ENCODE results near the gene IL17REL. TPM values are rescaled to one million over a fixed set of nuclear protein-coding genes. Genes with fewer than 3 reads are reported as not detected.
A peak's percentile ranks its signal among the peaks of the same experiment; 100 is the strongest.

Gene IL17REL
- 0.04 TPM in 1 of 2 replicates, not detected in the other for total RNA-seq (2014; rRNA removed; shearing (Covaris generic))

GRCh38 chr22:50012211-50013181, at the start of gene IL17REL:
TSS of gene IL17REL (minus strand) at chr22:50012765. CDS start at chr22:50012646, 119 bp downstream.
- no peaks in the 10 kb centered on the region for H3K36me3 ChIP-seq (replicated peaks; ENCODE audit: control insufficient read depth, insufficient read depth, low read length)
- H3K27me3 ChIP-seq (ENCODE audit: control insufficient read depth, insufficient read depth, low read length), result peaks cover 44% of the 10 kb centered on the region
- peak; percentile 86 for DNase-seq
- no peak within 1 kb of the TSS for H3K4me3 ChIP-seq (ENCODE audit: insufficient read depth, low read depth, low read length)

GRCh38 chr22:50061824-50062355, 49.3 kb upstream of the IL17REL start:
- DNase-seq, result peak; percentile 67
- Histone ChIP-seq H3K36me3 (replicated peaks; ENCODE audit: control insufficient read depth, insufficient read depth, low read length) (no peaks in the 10 kb centered on the region), H3K4me3 (ENCODE audit: insufficient read depth, low read depth, low read length) (no peak overlapping the region), H3K27me3 (ENCODE audit: control insufficient read depth, insufficient read depth, low read length) (peaks cover 15% of the 10 kb centered on the region)

GRCh38 chr22:50061141-50061823, 48.7 kb upstream of the IL17REL start:
- peak; percentile 54 for DNase-seq
- Histone ChIP-seq H3K27me3 (ENCODE audit: control insufficient read depth, insufficient read depth, low read length) (peaks cover 17% of the 10 kb centered on the region), H3K4me3 (ENCODE audit: insufficient read depth, low read depth, low read length) (no peak overlapping the region), H3K36me3 (replicated peaks; ENCODE audit: control insufficient read depth, insufficient read depth, low read length) (no peaks in the 10 kb centered on the region)

GRCh38 chr22:50060441-50061140, 48.0 kb upstream of the IL17REL start:
- H3K27me3 ChIP-seq (ENCODE audit: control insufficient read depth, insufficient read depth, low read length), result peaks cover 17% of the 10 kb centered on the region
- DNase-seq, result peak; percentile 79
- no peaks in the 10 kb centered on the region for H3K36me3 ChIP-seq (replicated peaks; ENCODE audit: control insufficient read depth, insufficient read depth, low read length)
- no peak overlapping the region for H3K4me3 ChIP-seq (ENCODE audit: insufficient read depth, low read depth, low read length)

- DNase-seq, result no peak
- H3K27me3 ChIP-seq (ENCODE audit: control insufficient read depth, insufficient read depth, low read length), result peaks cover 17% of the 10 kb centered on the region
- no peaks in the 10 kb centered on the region for H3K36me3 ChIP-seq (replicated peaks; ENCODE audit: control insufficient read depth, insufficient read depth, low read length)
- no peak overlapping the region for H3K4me3 ChIP-seq (ENCODE audit: insufficient read depth, low read depth, low read length)
Observed at GRCh38 chr22:50059881-50060262, 47.3 kb upstream of the IL17REL start.

GRCh38 chr22:50058906-50059880, 46.6 kb upstream of the IL17REL start:
- peak; percentile 98 for DNase-seq
- Histone ChIP-seq H3K36me3 (replicated peaks; ENCODE audit: control insufficient read depth, insufficient read depth, low read length) (no peaks in the 10 kb centered on the region), H3K4me3 (ENCODE audit: insufficient read depth, low read depth, low read length) (peak overlapping the region; percentile 57), H3K27me3 (ENCODE audit: control insufficient read depth, insufficient read depth, low read length) (peaks cover 17% of the 10 kb centered on the region)

- peak within 1 kb of the TSS; percentile 57 for H3K4me3 ChIP-seq (ENCODE audit: insufficient read depth, low read depth, low read length)
- peak; percentile 87 for DNase-seq
- peaks cover 17% of the 10 kb centered on the region for H3K27me3 ChIP-seq (ENCODE audit: control insufficient read depth, insufficient read depth, low read length)
- no peaks in the 10 kb centered on the region for H3K36me3 ChIP-seq (replicated peaks; ENCODE audit: control insufficient read depth, insufficient read depth, low read length)
Observed at GRCh38 chr22:50058061-50058905, 45.7 kb upstream of the IL17REL start, which contains the start of gene TTLL8. TSS of gene TTLL8 (minus strand) at chr22:50058298.

GRCh38 chr22:50057278-50058060, 44.9 kb upstream of the IL17REL start:
- Histone ChIP-seq H3K27me3 (ENCODE audit: control insufficient read depth, insufficient read depth, low read length) (peaks cover 17% of the 10 kb centered on the region), H3K36me3 (replicated peaks; ENCODE audit: control insufficient read depth, insufficient read depth, low read length) (no peaks in the 10 kb centered on the region), H3K4me3 (ENCODE audit: insufficient read depth, low read depth, low read length) (peak overlapping the region; percentile 57; the same call in 1 of the 2 replicates)
- DNase-seq, result peak; percentile 82

- no peak overlapping the region for H3K4me3 ChIP-seq (ENCODE audit: insufficient read depth, low read depth, low read length)
- H3K36me3 ChIP-seq (replicated peaks; ENCODE audit: control insufficient read depth, insufficient read depth, low read length), result no peaks in the 10 kb centered on the region
- peaks cover 17% of the 10 kb centered on the region for H3K27me3 ChIP-seq (ENCODE audit: control insufficient read depth, insufficient read depth, low read length)
- peak; percentile 72 for DNase-seq
Observed at GRCh38 chr22:50056214-50056972, 43.8 kb upstream of the IL17REL start.

- DNase-seq, result no peak
- Histone ChIP-seq H3K36me3 (replicated peaks; ENCODE audit: control insufficient read depth, insufficient read depth, low read length) (no peaks in the 10 kb centered on the region), H3K4me3 (ENCODE audit: insufficient read depth, low read depth, low read length) (no peak overlapping the region), H3K27me3 (ENCODE audit: control insufficient read depth, insufficient read depth, low read length) (peaks cover 17% of the 10 kb centered on the region)
Observed at GRCh38 chr22:50053861-50054260, 41.3 kb upstream of the IL17REL start.

GRCh38 chr22:50051930-50052329, 39.4 kb upstream of the IL17REL start:
- DNase-seq, result peak; percentile 37
- no peaks in the 10 kb centered on the region for H3K36me3 ChIP-seq (replicated peaks; ENCODE audit: control insufficient read depth, insufficient read depth, low read length)
- H3K4me3 ChIP-seq (ENCODE audit: insufficient read depth, low read depth, low read length), result no peak overlapping the region
- H3K27me3 ChIP-seq (ENCODE audit: control insufficient read depth, insufficient read depth, low read length), result peaks cover 2% of the 10 kb centered on the region
